ENCODE data around the gene SRD5A1.

- no peak for TF ChIP-seq CTCF (IDR thresholded peaks at IDR 0.05)
- TF ChIP-seq EZH2phosphoT487 (IDR thresholded peaks at IDR 0.05), result no peak
Measured at GRCh38 chr5:6616632-6617031, 16.6 kb upstream of the SRD5A1 start.

All from neural progenitor cell (in vitro differentiated cells).